Measurements from ENCODE around the gene NUP58. TPM values are rescaled to one million over a fixed set of nuclear protein-coding genes. Genes with fewer than 3 reads are reported as not detected.

Gene NUP58
- total RNA-seq, 3 donors from 2014 or later (not counting 1 experiment from before 2014, with no cell fraction given) = 47.4 to 60.0 (median 50.6) TPM

GRCh38 chr13:25253702-25254101 is 47.7 kb upstream of the NUP58 start:
- H3K36me3 Mint-ChIP-seq = peaks cover 8% of the 10 kb centered on the region
- no peak for ATAC-seq
- TF ChIP-seq, protein P1, sequence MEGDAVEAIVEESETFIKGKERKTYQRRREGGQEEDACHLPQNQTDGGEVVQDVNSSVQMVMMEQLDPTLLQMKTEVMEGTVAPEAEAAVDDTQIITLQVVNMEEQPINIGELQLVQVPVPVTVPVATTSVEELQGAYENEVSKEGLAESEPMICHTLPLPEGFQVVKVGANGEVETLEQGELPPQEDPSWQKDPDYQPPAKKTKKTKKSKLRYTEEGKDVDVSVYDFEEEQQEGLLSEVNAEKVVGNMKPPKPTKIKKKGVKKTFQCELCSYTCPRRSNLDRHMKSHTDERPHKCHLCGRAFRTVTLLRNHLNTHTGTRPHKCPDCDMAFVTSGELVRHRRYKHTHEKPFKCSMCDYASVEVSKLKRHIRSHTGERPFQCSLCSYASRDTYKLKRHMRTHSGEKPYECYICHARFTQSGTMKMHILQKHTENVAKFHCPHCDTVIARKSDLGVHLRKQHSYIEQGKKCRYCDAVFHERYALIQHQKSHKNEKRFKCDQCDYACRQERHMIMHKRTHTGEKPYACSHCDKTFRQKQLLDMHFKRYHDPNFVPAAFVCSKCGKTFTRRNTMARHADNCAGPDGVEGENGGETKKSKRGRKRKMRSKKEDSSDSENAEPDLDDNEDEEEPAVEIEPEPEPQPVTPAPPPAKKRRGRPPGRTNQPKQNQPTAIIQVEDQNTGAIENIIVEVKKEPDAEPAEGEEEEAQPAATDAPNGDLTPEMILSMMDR (IDR thresholded peaks at IDR 0.05) = no peak
- intact Hi-C loops (cut with micrococcal nuclease) = no loop called here
- H3K4me1 Mint-ChIP-seq = no peaks in the 10 kb centered on the region
- H3K4me3 ChIP-seq (ENCODE audit: low read length) = no peak overlapping the region
- no peak overlapping the region for H3K4me3 Mint-ChIP-seq
- no peak overlapping the region for H3K27ac Mint-ChIP-seq
- no peak for DNase-seq
- no peaks in the 10 kb centered on the region for H3K9me3 ChIP-seq (ENCODE audit: control insufficient read depth, insufficient read depth, low read length)
- no peaks in the 10 kb centered on the region for H3K27me3 ChIP-seq (ENCODE audit: control insufficient read depth, insufficient read depth, low read length)
- peaks cover 77% of the 10 kb centered on the region for H3K36me3 ChIP-seq (ENCODE audit: control insufficient read depth, insufficient read depth, low read length)
- no peaks in the 10 kb centered on the region for H3K27me3 Mint-ChIP-seq (ENCODE audit: low read depth in 2 of 2)
- H3K27ac ChIP-seq (ENCODE audit: low read length) = no peak overlapping the region
- whole genome bisulfite sequencing (ENCODE audit: insufficient coverage) = 95% methylated on average over 1 of the region's 2 CpGs
- H3K9me3 Mint-ChIP-seq = no peaks in the 10 kb centered on the region
- H3K4me1 ChIP-seq (ENCODE audit: control insufficient read depth, insufficient read depth, low read length) = no peaks in the 10 kb centered on the region

DNA sequence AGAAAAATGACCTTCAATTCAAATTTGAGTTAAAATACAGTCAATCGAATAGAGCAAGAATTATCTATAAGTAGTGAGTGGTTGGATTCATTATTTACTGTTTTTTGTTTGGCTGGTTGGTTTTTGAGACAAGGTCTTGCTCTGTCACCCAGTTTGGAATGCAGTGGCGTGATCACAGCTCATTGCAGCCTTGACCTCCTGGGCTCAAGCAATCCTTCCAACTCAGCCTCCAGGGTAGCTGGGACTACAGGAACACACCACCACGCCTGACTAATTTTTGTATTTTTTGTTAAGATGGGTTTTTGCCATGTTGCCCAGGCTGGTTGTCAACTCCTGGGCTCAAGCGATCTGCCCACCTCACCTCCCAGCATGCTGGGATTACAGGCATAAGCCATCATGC is 39.2 kb upstream of the NUP58 start:
- TF ChIP-seq, protein P1 (IDR thresholded peaks at IDR 0.05) = no peak
- Mint-ChIP-seq H3K27ac (no peak overlapping the region), H3K9me3 (no peaks in the 10 kb centered on the region), H3K36me3 (peaks cover 23% of the 10 kb centered on the region), H3K4me1 (peaks cover 0 to 2% of the 10 kb centered on the region in 2 donors), H3K4me3 (no peak overlapping the region), H3K27me3 (ENCODE audit: low read depth in 2 of 2) (no peaks in the 10 kb centered on the region)
- no peak overlapping the region for H3K27ac ChIP-seq (ENCODE audit: low read length)
- no peaks in the 10 kb centered on the region for H3K9me3 ChIP-seq (ENCODE audit: control insufficient read depth, insufficient read depth, low read length)
- no peaks in the 10 kb centered on the region for H3K27me3 ChIP-seq (ENCODE audit: control insufficient read depth, insufficient read depth, low read length)
- ATAC-seq (no peak), DNase-seq (no peak)
- H3K4me1 ChIP-seq (ENCODE audit: control insufficient read depth, insufficient read depth, low read length) = no peaks in the 10 kb centered on the region
- intact Hi-C loops (cut with micrococcal nuclease) = no loop called here
- H3K36me3 ChIP-seq (ENCODE audit: control insufficient read depth, insufficient read depth, low read length) = peaks cover 70% of the 10 kb centered on the region
- WGBS (ENCODE audit: insufficient coverage) = 94% methylated on average over 3 of the region's 4 CpGs
- H3K4me3 ChIP-seq (ENCODE audit: low read length) = no peak overlapping the region

GRCh38 chr13:25266706-25267105 is 34.7 kb upstream of the NUP58 start:
- peaks cover 17% of the 10 kb centered on the region for H3K36me3 Mint-ChIP-seq
- peaks cover 10 to 26% of the 10 kb centered on the region in 2 donors for H3K4me1 Mint-ChIP-seq
- H3K4me1 ChIP-seq (ENCODE audit: control insufficient read depth, insufficient read depth, low read length) = no peaks in the 10 kb centered on the region
- peaks cover 49% of the 10 kb centered on the region for H3K36me3 ChIP-seq (ENCODE audit: control insufficient read depth, insufficient read depth, low read length)
- H3K27ac ChIP-seq (ENCODE audit: low read length) = no peak overlapping the region
- H3K27me3 ChIP-seq (ENCODE audit: control insufficient read depth, insufficient read depth, low read length) = no peaks in the 10 kb centered on the region
- H3K27ac Mint-ChIP-seq = peak overlapping the region in 1 of 2 donors; percentile 4
- no peak overlapping the region for H3K4me3 Mint-ChIP-seq
- H3K27me3 Mint-ChIP-seq (ENCODE audit: low read depth in 2 of 2) = no peaks in the 10 kb centered on the region
- no peak for DNase-seq
- no peaks in the 10 kb centered on the region for H3K9me3 ChIP-seq (ENCODE audit: control insufficient read depth, insufficient read depth, low read length)
- intact Hi-C loops (cut with micrococcal nuclease) = no loop called here
- ATAC-seq = no peak
- H3K9me3 Mint-ChIP-seq = no peaks in the 10 kb centered on the region
- WGBS (ENCODE audit: insufficient coverage) = 94% methylated on average over 5 of the region's 5 CpGs
- H3K4me3 ChIP-seq (ENCODE audit: low read length) = no peak overlapping the region
- TF ChIP-seq, protein P1 (IDR thresholded peaks at IDR 0.05) = no peak

DNA sequence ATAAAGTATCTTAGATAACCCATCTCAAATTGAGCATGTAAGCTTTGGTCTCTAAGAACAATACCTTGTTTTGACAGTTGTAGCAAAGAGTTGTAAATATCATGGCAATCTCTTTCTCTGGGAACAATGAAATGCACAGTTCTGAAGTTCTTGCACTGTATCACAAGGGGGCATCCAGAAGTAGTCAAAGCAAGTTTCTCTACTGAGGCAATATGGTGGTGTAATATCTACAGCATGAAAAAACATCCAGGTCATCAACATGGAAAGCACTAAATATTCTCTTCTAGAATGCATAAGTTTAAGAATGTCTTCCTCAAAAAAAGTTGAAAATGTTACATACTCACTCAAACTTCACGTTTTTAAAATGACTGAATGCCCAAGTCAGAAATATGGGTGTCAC is 33.7 kb upstream of the NUP58 start:
- Histone ChIP-seq H3K9me3 (ENCODE audit: control insufficient read depth, insufficient read depth, low read length) (no peaks in the 10 kb centered on the region), H3K36me3 (ENCODE audit: control insufficient read depth, insufficient read depth, low read length) (peaks cover 45% of the 10 kb centered on the region), H3K27ac (ENCODE audit: low read length) (no peak overlapping the region), H3K27me3 (ENCODE audit: control insufficient read depth, insufficient read depth, low read length) (no peaks in the 10 kb centered on the region), H3K4me3 (ENCODE audit: low read length) (no peak overlapping the region), H3K4me1 (ENCODE audit: control insufficient read depth, insufficient read depth, low read length) (no peaks in the 10 kb centered on the region)
- H3K36me3 Mint-ChIP-seq = peaks cover 18% of the 10 kb centered on the region
- TF ChIP-seq, protein P1 (IDR thresholded peaks at IDR 0.05) = no peak
- intact Hi-C loops (cut with micrococcal nuclease) = no loop called here
- ATAC-seq = peak; percentile 53 to 64 (median 61)
- peak overlapping the region in 1 of 2 donors; percentile 6 for H3K27ac Mint-ChIP-seq
- no peak overlapping the region for H3K4me3 Mint-ChIP-seq
- 81% methylated on average over 1 of the region's 1 CpG for WGBS (ENCODE audit: insufficient coverage)
- DNase-seq = peak in 1 of 2 donors; percentile 51
- peaks cover 11 to 26% of the 10 kb centered on the region in 2 donors for H3K4me1 Mint-ChIP-seq
- no peaks in the 10 kb centered on the region for H3K27me3 Mint-ChIP-seq (ENCODE audit: low read depth in 2 of 2)
- H3K9me3 Mint-ChIP-seq = no peaks in the 10 kb centered on the region
